Measurements from ENCODE around the gene GOT1.

GOT1 gene

DNA sequence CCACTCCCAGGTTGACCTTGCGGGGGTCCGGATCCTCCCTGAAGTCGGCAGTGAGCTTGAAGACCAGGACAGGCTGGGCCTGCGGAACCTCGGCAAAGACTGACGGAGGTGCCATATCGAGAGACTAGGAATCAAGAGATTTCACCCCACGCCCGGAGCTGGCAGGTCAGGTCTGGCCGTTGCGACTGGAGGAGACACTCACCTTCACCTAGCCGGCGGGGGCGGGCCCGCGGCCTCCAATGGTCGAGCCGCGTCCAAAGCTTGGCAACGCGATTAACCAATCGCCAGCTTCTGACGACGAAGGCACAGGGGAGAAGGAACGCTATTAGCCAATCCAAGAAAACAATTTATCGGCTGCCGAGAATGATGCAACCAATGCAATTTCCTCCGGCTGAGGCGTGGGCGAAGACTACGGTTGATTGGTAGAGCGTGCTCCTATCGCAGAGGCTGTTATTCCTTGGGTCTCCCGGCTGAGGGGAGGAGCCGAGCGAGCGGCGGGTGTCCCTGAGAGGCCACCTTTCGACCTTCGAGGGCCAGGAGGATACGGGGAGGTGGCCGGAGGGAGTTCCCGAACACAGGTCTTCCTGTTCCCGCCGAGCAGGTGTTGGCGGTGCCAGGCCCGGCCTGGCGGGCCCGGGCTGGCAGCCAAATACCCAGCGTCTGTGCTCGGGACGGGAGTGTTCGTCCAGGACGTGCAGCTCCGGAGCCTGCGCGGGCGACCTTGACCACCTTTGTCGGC lies at the start of gene GOT1:
Gene GOT1, minus strand, starts transcription at position 174 of the 739 bp plus-strand sequence. Its CDS starts 59 bp downstream, at position 115.
- Histone ChIP-seq H3K9ac (peak within 1 kb of the TSS; percentile 48), H3K36me3 (ENCODE audit: control insufficient read depth, insufficient read depth, low read length) (no peaks in the 10 kb centered on the region), H3K9me3 (ENCODE audit: control insufficient read depth, low read length) (no peaks in the 10 kb centered on the region), H2AFZ (peak within 1 kb of the TSS; percentile 91), H3K4me2 (ENCODE audit: low read length) (peak within 1 kb of the TSS; percentile 68), H3K79me2 (peaks cover 19% of the 10 kb centered on the region), H3K4me1 (peaks cover 6% of the 10 kb centered on the region), H3K4me3 (ENCODE audit: low read depth, low read length) (peak within 1 kb of the TSS; percentile 94), H3K27me3 (ENCODE audit: control insufficient read depth, insufficient read depth, low read length) (no peaks in the 10 kb centered on the region), H3K27ac (peak within 1 kb of the TSS; percentile 96)
- TF ChIP-seq, protein P1, sequence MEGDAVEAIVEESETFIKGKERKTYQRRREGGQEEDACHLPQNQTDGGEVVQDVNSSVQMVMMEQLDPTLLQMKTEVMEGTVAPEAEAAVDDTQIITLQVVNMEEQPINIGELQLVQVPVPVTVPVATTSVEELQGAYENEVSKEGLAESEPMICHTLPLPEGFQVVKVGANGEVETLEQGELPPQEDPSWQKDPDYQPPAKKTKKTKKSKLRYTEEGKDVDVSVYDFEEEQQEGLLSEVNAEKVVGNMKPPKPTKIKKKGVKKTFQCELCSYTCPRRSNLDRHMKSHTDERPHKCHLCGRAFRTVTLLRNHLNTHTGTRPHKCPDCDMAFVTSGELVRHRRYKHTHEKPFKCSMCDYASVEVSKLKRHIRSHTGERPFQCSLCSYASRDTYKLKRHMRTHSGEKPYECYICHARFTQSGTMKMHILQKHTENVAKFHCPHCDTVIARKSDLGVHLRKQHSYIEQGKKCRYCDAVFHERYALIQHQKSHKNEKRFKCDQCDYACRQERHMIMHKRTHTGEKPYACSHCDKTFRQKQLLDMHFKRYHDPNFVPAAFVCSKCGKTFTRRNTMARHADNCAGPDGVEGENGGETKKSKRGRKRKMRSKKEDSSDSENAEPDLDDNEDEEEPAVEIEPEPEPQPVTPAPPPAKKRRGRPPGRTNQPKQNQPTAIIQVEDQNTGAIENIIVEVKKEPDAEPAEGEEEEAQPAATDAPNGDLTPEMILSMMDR (IDR thresholded peaks at IDR 0.05), result no peak

DNA sequence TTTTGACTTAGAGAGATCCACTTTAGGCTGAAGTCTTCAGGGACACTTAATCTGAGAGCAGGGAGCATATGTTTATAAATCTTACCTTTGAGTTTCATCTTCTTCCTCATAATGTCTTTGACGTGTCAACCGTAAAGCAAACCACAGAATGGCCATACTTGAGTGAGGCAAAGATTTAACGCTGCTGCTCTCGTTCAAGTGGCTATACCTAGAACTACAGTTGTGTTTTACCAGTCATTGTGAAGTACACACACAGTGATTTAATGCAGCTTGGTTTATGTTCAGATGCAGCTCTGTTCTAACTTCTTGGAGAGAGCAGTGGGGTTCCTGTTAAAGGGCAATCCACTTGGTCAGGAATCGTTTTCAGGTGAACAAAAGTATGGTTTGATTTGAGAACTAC lies 39.9 kb upstream of the GOT1 start:
- TF ChIP-seq, protein P1 (IDR thresholded peaks at IDR 0.05), result no peak
- no peak overlapping the region for H3K4me2 ChIP-seq (ENCODE audit: low read length)
- no peak overlapping the region for H2AFZ ChIP-seq
- H3K36me3 ChIP-seq (ENCODE audit: control insufficient read depth, insufficient read depth, low read length), result no peaks in the 10 kb centered on the region
- H3K9me3 ChIP-seq (ENCODE audit: control insufficient read depth, low read length), result no peaks in the 10 kb centered on the region
- no peaks in the 10 kb centered on the region for H3K79me2 ChIP-seq
- no peak overlapping the region for H3K27ac ChIP-seq
- no peaks in the 10 kb centered on the region for H3K27me3 ChIP-seq (ENCODE audit: control insufficient read depth, insufficient read depth, low read length)
- H3K4me1 ChIP-seq, result no peaks in the 10 kb centered on the region
- no peak overlapping the region for H3K4me3 ChIP-seq (ENCODE audit: low read depth, low read length)
- no peak overlapping the region for H3K9ac ChIP-seq

DNA sequence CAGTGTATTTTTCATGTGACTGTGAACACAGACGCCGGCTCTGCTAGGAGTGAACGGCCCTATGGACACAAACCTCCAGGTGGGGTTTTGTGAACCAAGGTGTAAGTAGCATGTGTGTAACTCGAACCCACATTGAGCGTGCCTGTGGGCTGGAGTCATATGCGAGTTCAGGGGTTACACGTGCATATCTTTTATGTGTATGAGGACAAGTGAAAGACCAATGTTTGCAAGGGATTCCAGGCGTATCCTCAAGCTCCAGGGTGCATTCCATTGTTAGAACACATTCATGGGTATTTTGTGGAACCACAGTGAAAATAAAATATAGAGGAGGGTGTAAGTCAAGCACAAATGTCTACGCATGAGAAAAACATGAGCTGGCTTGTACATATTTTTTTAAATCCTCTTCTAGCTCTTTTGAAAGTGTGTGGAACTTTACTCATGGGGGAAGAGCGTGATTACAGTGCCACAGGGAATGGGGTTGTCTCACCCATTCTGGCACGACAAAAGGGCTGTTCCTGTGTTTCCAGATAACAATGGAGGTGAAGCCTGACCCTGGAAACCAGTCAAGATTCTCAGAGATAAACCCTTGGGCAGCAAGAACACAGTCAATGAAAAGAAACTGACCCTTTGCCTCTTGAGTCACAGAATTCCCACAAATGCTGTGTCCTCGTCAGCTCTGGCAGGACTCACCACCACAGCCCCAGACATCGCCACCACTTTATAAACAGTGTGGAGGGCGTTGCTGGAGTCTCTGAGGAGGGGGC lies 37.0 kb upstream of the GOT1 start:
- Histone ChIP-seq H2AFZ (no peak overlapping the region), H3K36me3 (ENCODE audit: control insufficient read depth, insufficient read depth, low read length) (no peaks in the 10 kb centered on the region), H3K27me3 (ENCODE audit: control insufficient read depth, insufficient read depth, low read length) (no peaks in the 10 kb centered on the region), H3K9ac (no peak overlapping the region), H3K4me1 (no peaks in the 10 kb centered on the region), H3K9me3 (ENCODE audit: control insufficient read depth, low read length) (no peaks in the 10 kb centered on the region), H3K4me2 (ENCODE audit: low read length) (no peak overlapping the region), H3K79me2 (no peaks in the 10 kb centered on the region), H3K27ac (peak overlapping the region; percentile 48), H3K4me3 (ENCODE audit: low read depth, low read length) (no peak overlapping the region)
- TF ChIP-seq, protein P1 (IDR thresholded peaks at IDR 0.05), result no peak

DNA sequence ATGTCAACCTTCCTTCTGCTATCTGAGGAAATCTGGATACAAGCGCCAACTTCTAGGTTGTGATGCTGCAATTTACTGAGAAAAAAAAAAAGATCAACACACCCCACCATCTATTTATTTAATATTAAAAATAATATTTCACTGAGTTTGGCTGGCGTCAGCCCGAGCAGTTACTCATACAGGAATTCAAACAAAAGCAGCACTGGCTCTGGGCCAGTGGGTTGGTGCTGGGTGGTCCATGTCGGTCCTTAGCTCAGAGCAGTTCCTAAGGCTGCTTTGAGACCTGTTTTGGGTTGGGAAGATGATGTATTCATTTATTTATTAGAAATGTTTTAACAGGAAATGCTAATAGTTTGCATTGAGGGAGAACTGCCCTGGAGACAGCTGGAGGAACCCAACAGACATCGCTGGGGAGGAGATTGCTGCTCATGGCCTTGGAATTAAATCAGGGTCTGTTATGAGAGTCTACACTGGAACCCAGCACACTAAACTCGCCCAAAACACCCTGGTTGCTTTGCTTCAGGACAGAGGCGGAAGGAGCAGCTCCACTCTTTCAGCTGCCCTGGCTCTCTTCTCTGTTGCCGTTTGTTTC lies 36.3 kb upstream of the GOT1 start:
- Histone ChIP-seq H3K27me3 (ENCODE audit: control insufficient read depth, insufficient read depth, low read length) (no peaks in the 10 kb centered on the region), H3K9me3 (ENCODE audit: control insufficient read depth, low read length) (no peaks in the 10 kb centered on the region), H3K79me2 (no peaks in the 10 kb centered on the region), H3K4me2 (ENCODE audit: low read length) (no peak overlapping the region), H3K4me3 (ENCODE audit: low read depth, low read length) (no peak overlapping the region), H3K4me1 (no peaks in the 10 kb centered on the region), H3K36me3 (ENCODE audit: control insufficient read depth, insufficient read depth, low read length) (no peaks in the 10 kb centered on the region), H3K9ac (no peak overlapping the region), H2AFZ (no peak overlapping the region), H3K27ac (peak overlapping the region; percentile 48)
- TF ChIP-seq, protein P1 (IDR thresholded peaks at IDR 0.05), result no peak

Measured in parathyroid adenoma (tissue), 2 donors.